Caco-2 (cell line): ENCODE results near the gene BCAS3. TPM values are rescaled to one million over a fixed set of nuclear protein-coding genes. Genes with fewer than 3 reads are reported as not detected.
A peak's percentile ranks its signal among the peaks of the same experiment; 100 is the strongest.

Experiments
- BruUV-seq: library from RNA; stranded (reverse); fragments of 400-500 nt; replicated peaks from 2 replicates; lab custom pipeline; 2021; lab: Mats Ljungman, UMichigan
- CTCF ChIA-PET: fragments of 300-600 bp; sonication (Branson Sonifier 250); formaldehyde crosslinking; loops from one replicate; lab custom pipeline; 2022; ENCODE audit warnings: antibody characterized with exemption; lab: Charles Lee
- POLR2A ChIA-PET: fragments of 300-600 bp; sonication (Branson Sonifier 250); formaldehyde crosslinking; loops from one replicate; lab custom pipeline; 2022; ENCODE audit warnings: antibody characterized with exemption; lab: Charles Lee
- DNase-seq, 2 experiments: peaks; one replicate each; pipeline versions ENCODE4 v3.0.0 to v3.0.0-alpha.2; 2020 to 2022
- H3K27me3 ChIP-seq: replicated peaks from 2 replicates; pipeline ENCODE4 v1.6.0; 2011; ENCODE audit warnings: low read length; ENCODE audit not compliant: control insufficient read depth, insufficient read depth
- H3K36me3 ChIP-seq: 2 replicates; pipeline ENCODE4 v1.5.1; 2011; ENCODE audit warnings: low read length; ENCODE audit not compliant: control insufficient read depth, insufficient read depth
- H3K4me1 ChIP-seq: fragments of 250-450 bp; sonication (Bioruptor Pico); 2 replicates; pipeline ENCODE4 v1.5.1; 2020; ENCODE audit warnings: mild to moderate bottlenecking
- H3K4me3 ChIP-seq: 2 replicates; pipeline ENCODE4 v1.5.1; 2011; ENCODE audit warnings: low read depth, mild to moderate bottlenecking, control low read depth, low read length
- H3K9me3 ChIP-seq: fragments of 250-450 bp; sonication (Bioruptor Pico); 2 replicates; pipeline ENCODE4 v1.5.1; 2020; ENCODE audit warnings: mild to moderate bottlenecking, moderate library complexity
- H3K27ac Mint-ChIP-seq: one replicate; pipeline ENCODE4 v1.8.0; 2022; ENCODE audit warnings: mixed read lengths; ENCODE audit not compliant: unreplicated experiment
- H3K27me3 Mint-ChIP-seq: one replicate; pipeline ENCODE4 v1.8.0; 2022; ENCODE audit warnings: mixed read lengths; ENCODE audit not compliant: insufficient read depth, unreplicated experiment
- H3K36me3 Mint-ChIP-seq: one replicate; pipeline ENCODE4 v1.8.0; 2022; ENCODE audit warnings: mild to moderate bottlenecking, mixed read lengths; ENCODE audit not compliant: insufficient read depth, unreplicated experiment
- H3K4me1 Mint-ChIP-seq: one replicate; pipeline ENCODE4 v1.8.0; 2022; ENCODE audit warnings: low read depth, mixed read lengths; ENCODE audit not compliant: unreplicated experiment
- H3K4me3 Mint-ChIP-seq: one replicate; pipeline ENCODE4 v1.8.0; 2022; ENCODE audit warnings: mild to moderate bottlenecking, moderate library complexity, mixed read lengths; ENCODE audit not compliant: unreplicated experiment
- H3K9me3 Mint-ChIP-seq: one replicate; pipeline ENCODE4 v1.8.0; 2022; ENCODE audit warnings: mixed read lengths; ENCODE audit not compliant: unreplicated experiment
- CTCF ChIP-seq, 2 experiments: fragments of 200-600 bp in 1 of 2; IDR thresholded peaks; 1 replicate in 1 of 2; 2 replicates in 1 of 2; pipeline versions ENCODE4 v1.5.1 to v1.8.0; 2011 to 2022; ENCODE audit warnings: antibody characterized with exemption in 1 of 2, control low read depth in 1 of 2, inconsistent platforms in 1 of 2, low read depth in 1 of 2, low read length in 1 of 2, mild to moderate bottlenecking in 1 of 2, moderate library complexity in 1 of 2; ENCODE audit not compliant: insufficient read depth in 1 of 2, severe bottlenecking in 1 of 2, unreplicated experiment in 1 of 2
- intact Hi-C: fragments of 100-400 bp; cut with micrococcal nuclease; formaldehyde crosslinking; loops from one replicate; pipeline ENCODE4 v1.10.0; 2022; ENCODE audit not compliant: unreplicated experiment
- total RNA-seq: library from RNA; stranded (reverse); gene quantifications from 2 replicates; pipeline ENCODE4 v1.2.3, GENCODE V29; 2022

Gene BCAS3
- total RNA-seq, 1 experiment from 2014 or later, result 44.1 TPM

- no peaks in the 10 kb centered on the region for H3K36me3 Mint-ChIP-seq
- H3K4me1 ChIP-seq, result peaks cover 17% of the 10 kb centered on the region
- H3K4me3 Mint-ChIP-seq, result no peak overlapping the region
- H3K4me1 Mint-ChIP-seq, result peaks cover 13% of the 10 kb centered on the region
- DNase-seq, result no peak
- TF ChIP-seq CTCF (IDR thresholded peaks at IDR 0.05; ENCODE audit: insufficient read depth in 1 of 2, low read depth in 1 of 2, low read length in 1 of 2, severe bottlenecking in 1 of 2, unreplicated experiment in 1 of 2), result no peak
- H3K27me3 Mint-ChIP-seq, result no peaks in the 10 kb centered on the region
- BruUV-seq, result no TSS peak
- intact Hi-C loops, result no loop called here
- H3K4me3 ChIP-seq, result no peak overlapping the region
- no peaks in the 10 kb centered on the region for H3K36me3 ChIP-seq
- POLR2A ChIA-PET, result no interaction called here
- H3K9me3 Mint-ChIP-seq, result no peaks in the 10 kb centered on the region
- H3K27ac Mint-ChIP-seq, result no peak overlapping the region
- H3K9me3 ChIP-seq, result no peaks in the 10 kb centered on the region
- no peaks in the 10 kb centered on the region for H3K27me3 ChIP-seq
- CTCF ChIA-PET, result interaction anchor here (0.6 to 0.7 kb wide), 2 partner anchors 218 to 243 kb away, joined by 3 to 10 read pairs; no protein-coding TSS in a partner anchor
These were observed 540.8 kb downstream of the BCAS3 start for GRCh38 chr17:61218438-61218837.

GRCh38 chr17:61219460-61219859, 541.8 kb downstream of the BCAS3 start:
- peak overlapping the region; percentile 10 for H3K27ac Mint-ChIP-seq
- Histone ChIP-seq H3K36me3 (no peaks in the 10 kb centered on the region), H3K4me1 (peaks cover 17% of the 10 kb centered on the region), H3K4me3 (no peak overlapping the region), H3K9me3 (no peaks in the 10 kb centered on the region), H3K27me3 (no peaks in the 10 kb centered on the region)
- CTCF ChIA-PET, result no interaction called here
- peaks cover 13% of the 10 kb centered on the region for H3K4me1 Mint-ChIP-seq
- no peaks in the 10 kb centered on the region for H3K9me3 Mint-ChIP-seq
- no peak for DNase-seq
- no TSS peak for BruUV-seq
- POLR2A ChIA-PET, result no interaction called here
- no peaks in the 10 kb centered on the region for H3K27me3 Mint-ChIP-seq
- no peaks in the 10 kb centered on the region for H3K36me3 Mint-ChIP-seq
- no peak for TF ChIP-seq CTCF (IDR thresholded peaks at IDR 0.05; ENCODE audit: insufficient read depth in 1 of 2, low read depth in 1 of 2, low read length in 1 of 2, severe bottlenecking in 1 of 2, unreplicated experiment in 1 of 2)
- H3K4me3 Mint-ChIP-seq, result no peak overlapping the region
- intact Hi-C loops, result no loop called here

- CTCF ChIA-PET, result no interaction called here
- Histone ChIP-seq H3K4me3 (no peak overlapping the region), H3K27me3 (no peaks in the 10 kb centered on the region), H3K36me3 (no peaks in the 10 kb centered on the region), H3K9me3 (no peaks in the 10 kb centered on the region), H3K4me1 (peaks cover 24% of the 10 kb centered on the region)
- intact Hi-C loops, result no loop called here
- H3K4me1 Mint-ChIP-seq, result peaks cover 25% of the 10 kb centered on the region
- H3K36me3 Mint-ChIP-seq, result no peaks in the 10 kb centered on the region
- H3K4me3 Mint-ChIP-seq, result no peak overlapping the region
- no peak overlapping the region for H3K27ac Mint-ChIP-seq
- H3K27me3 Mint-ChIP-seq, result no peaks in the 10 kb centered on the region
- no peaks in the 10 kb centered on the region for H3K9me3 Mint-ChIP-seq
- POLR2A ChIA-PET, result interaction anchor here (0.5 kb wide), 1 partner anchor 40 kb away, joined by 6 read pairs; no protein-coding TSS in a partner anchor
- BruUV-seq, result no TSS peak
- no peak for TF ChIP-seq CTCF (IDR thresholded peaks at IDR 0.05; ENCODE audit: insufficient read depth in 1 of 2, low read depth in 1 of 2, low read length in 1 of 2, severe bottlenecking in 1 of 2, unreplicated experiment in 1 of 2)
- no peak for DNase-seq
These were observed 543.5 kb downstream of the BCAS3 start for GRCh38 chr17:61221181-61221580.
